NB4 (cell line): ENCODE results near the gene MAU2.

Source experiments
- DNase-seq: peaks from one replicate; pipeline ENCODE4 v3.0.0; 2010; ENCODE audit warnings: low read depth
- H3K4me3 ChIP-seq: one replicate; pipeline ENCODE4 v1.5.1; 2011; ENCODE audit warnings: mild to moderate bottlenecking, low read depth, low read length, moderate library complexity
- CTCF ChIP-seq: IDR thresholded peaks from one replicate; pipeline ENCODE4 v1.5.1; 2012; ENCODE audit warnings: low read depth, low read length
- MAX ChIP-seq: IDR thresholded peaks from 2 replicates; pipeline ENCODE4 v1.6.1; 2011; ENCODE audit warnings: low read depth, low read length
- MYC ChIP-seq: IDR thresholded peaks from 2 replicates; pipeline ENCODE4 v1.6.1; 2011; ENCODE audit warnings: low read depth, low read length
- POLR2A ChIP-seq: IDR thresholded peaks from 2 replicates; pipeline ENCODE4 v1.6.1; 2011; ENCODE audit warnings: mild to moderate bottlenecking; ENCODE audit not compliant: insufficient read length; ENCODE audit errors: extremely low read depth

Gene MAU2

GRCh38 chr19:19402656-19403372 lies 82.2 kb downstream of the MAU2 start:
- DNase-seq = peak; percentile 73
- H3K4me3 ChIP-seq = no peak overlapping the region
- TF ChIP-seq POLR2A = no peak
- TF ChIP-seq MYC = no peak
- no peak for TF ChIP-seq MAX
- TF ChIP-seq CTCF = no peak

- no peak for TF ChIP-seq CTCF
- no peak for TF ChIP-seq MYC
- no peak for TF ChIP-seq MAX
- TF ChIP-seq POLR2A = no peak
- DNase-seq = peak; percentile 58
- H3K4me3 ChIP-seq = no peak overlapping the region
Measured at GRCh38 chr19:19403373-19403901, 82.8 kb downstream of the MAU2 start.

- peak; percentile 91 for DNase-seq
- TF ChIP-seq CTCF (no peak), MAX (peak; percentile 80), POLR2A (peak; percentile 50), MYC (peak; percentile 73)
- peak within 1 kb of the TSS; percentile 91 for H3K4me3 ChIP-seq
Measured at GRCh38 chr19:19404879-19405860, 84.5 kb downstream of the MAU2 start, which contains the start of gene GATAD2A. TSS of gene GATAD2A (plus strand) at chr19:19405675. CDS start at chr19:19465346, 59,671 bp downstream.

- peak; percentile 65 for DNase-seq
- TF ChIP-seq MYC (no peak), MAX (0 out of 2 replicates have a peak, but pooled peaks have one; percentile 10), CTCF (no peak), POLR2A (no peak)
- H3K4me3 ChIP-seq = peak overlapping the region; percentile 91
Measured at GRCh38 chr19:19405971-19406877, 85.6 kb downstream of the MAU2 start.
